Heart left ventricle (tissue), 13 donors: ENCODE measurements around the gene LRRC41.

Source experiments
- CTCF ChIP-seq, 12 donors: fragments of 200-600 bp; sonication (generic) in 4 of 12; IDR thresholded peaks; one replicate each; pipeline versions ENCODE4 v1.5.0 to v1.8.0; 2018 to 2022; ENCODE audit warnings: antibody characterized with exemption in 12 of 12, mild to moderate bottlenecking in 5 of 12
- POLR2A ChIP-seq, 2 donors: fragments of 450-650 bp; IDR thresholded peaks; one replicate each; pipeline ENCODE4 v1.6.1; 2017; ENCODE audit warnings: antibody characterized with exemption in 2 of 2, mild to moderate bottlenecking in 2 of 2, moderate library complexity in 2 of 2
- donor health status: ischemic (EF 13 %, LVEDD 7.1; RV severe dilation, severe dysfunction).
- donor health status: DM: no; HTN: yes; CAD: no.
- donor health status: DM: no; HTN: no; CAD: no.
- donor health status: ischemic (EF 25% LVEDD 6.9; RV normal size, moderate dysfunction).
- donor health status: ischemic (EF 25% LVEDD 5.7; RV mildly dilated, moderate dysfunction).
- donor health status: ischemic (EF 35%, LVEDD 5.7; RV mildly dilated, moderate dysfunction).
- donor health status: nonischemic (EF 11% LVEDD 7.7; RV severe dilation, severe dysfunction).
- donor health status: DM: yes; HTN: yes; CAD: no.
- donor health status: PGD.
- donor health status: ischemic (EF 29% LVEDD 5.4; RV normal size, mild dysfunction).
- donor health status: nonischemic (EF 23%, LVEDD 6.1; RV moderate dilation, normal function).

- TF ChIP-seq CTCF (IDR thresholded peaks at IDR 0.05) (no peak), POLR2A (IDR thresholded peaks at IDR 0.05) (no peak)
Measured at GRCh38 chr1:46248122-46248920, 55.1 kb downstream of the LRRC41 start.
